Endothelial cell of umbilical vein (primary cell): ENCODE measurements around the gene HDAC9. TPM values are rescaled to one million over a fixed set of nuclear protein-coding genes. Genes with fewer than 3 reads are reported as not detected.

ENCODE experiments used
- BruUV-seq: library from RNA; stranded (reverse); fragments of 400-500 nt; replicated peaks from 2 replicates; lab custom pipeline; 2021; lab: Mats Ljungman, UMichigan
- CTCF ChIA-PET: fragments of 300-600, 350-600 bp; sonication (Branson Sonifier 250); formaldehyde crosslinking; loops from one replicate; lab custom pipeline; 2021; ENCODE audit warnings: antibody characterized with exemption, inconsistent platforms; lab: Charles Lee
- POLR2A ChIA-PET: fragments of 300-600, 350-600 bp; sonication (Branson Sonifier 250); formaldehyde crosslinking; loops from one replicate; lab custom pipeline; 2021; ENCODE audit warnings: antibody characterized with exemption, inconsistent platforms; lab: Charles Lee
- DNase-seq: peaks from one replicate; pipeline ENCODE4 v3.0.0-alpha.2; 2011; ENCODE audit warnings: low read depth, low spot score
- FAIRE-seq: peaks from 2 replicates; lab custom pipeline; 2011; peaks lifted over from hg19 to GRCh38; lab: Jason Lieb, UNC
- H2AFZ ChIP-seq: 2 replicates; pipeline ENCODE4 v1.6.0; 2012; ENCODE audit warnings: low read depth, low read length, control low read depth, inconsistent platforms
- H3K27ac ChIP-seq: 2 replicates; pipeline ENCODE4 v1.5.1; 2011; ENCODE audit warnings: low read depth, mild to moderate bottlenecking, control low read depth, low read length, moderate library complexity; ENCODE audit not compliant: insufficient read depth
- H3K27me3 ChIP-seq, 2 experiments: 2 replicates each; pipeline versions ENCODE4 v1.6.0 to v1.6.1; 2011; ENCODE audit warnings: low read length in 2 of 2, mixed read lengths in 1 of 2; ENCODE audit not compliant: control insufficient read depth in 2 of 2, insufficient read depth in 2 of 2
- H3K36me3 ChIP-seq, 2 experiments: 2 replicates in 1 of 2; 3 replicates in 1 of 2; pipeline ENCODE4 v1.5.1; 2011; ENCODE audit warnings: low read length in 2 of 2, mild to moderate bottlenecking in 1 of 2, moderate library complexity in 1 of 2; ENCODE audit not compliant: control insufficient read depth in 2 of 2, insufficient read depth in 2 of 2; ENCODE audit errors: extremely low read depth in 1 of 2
- H3K4me1 ChIP-seq: 3 replicates; pipeline ENCODE4 v1.5.1; 2011; ENCODE audit warnings: mild to moderate bottlenecking, low read length; ENCODE audit not compliant: control insufficient read depth, insufficient read depth; ENCODE audit errors: extremely low read depth
- H3K4me2 ChIP-seq: 2 replicates; pipeline ENCODE4 v1.6.1; 2011; ENCODE audit warnings: low read length, control low read depth, mixed read lengths; ENCODE audit not compliant: insufficient read depth
- H3K4me3 ChIP-seq, 3 experiments: fragments of 200-600 bp in 1 of 3; sonication (generic), shearing (Covaris generic) in 1 of 3; replicated peaks in 1 of 3; 2 replicates each; pipeline ENCODE4 v1.5.1; 2011 to 2016; ENCODE audit warnings: control low read depth in 3 of 3, low read length in 3 of 3, mild to moderate bottlenecking in 2 of 3, inconsistent platforms in 1 of 3, low read depth in 1 of 3, moderate library complexity in 1 of 3; ENCODE audit not compliant: insufficient read depth in 1 of 3
- H3K79me2 ChIP-seq: 2 replicates; pipeline ENCODE4 v1.6.0; 2012; ENCODE audit warnings: low read length, inconsistent platforms; ENCODE audit not compliant: control insufficient read depth, insufficient read depth
- H3K9ac ChIP-seq: replicated peaks from 2 replicates; pipeline ENCODE3; 2011; ENCODE audit warnings: low read length, control low read depth; ENCODE audit not compliant: insufficient read depth; ENCODE audit errors: extremely low read depth
- H3K9me1 ChIP-seq: replicated peaks from 3 replicates; pipeline ENCODE4 v1.6.0; 2011; ENCODE audit warnings: mild to moderate bottlenecking, low read length; ENCODE audit not compliant: control insufficient read depth, insufficient read depth; ENCODE audit errors: extremely low read depth
- H3K9me3 ChIP-seq: replicated peaks from 2 replicates; pipeline ENCODE4 v1.5.1; 2012; ENCODE audit warnings: low read length, inconsistent platforms; ENCODE audit not compliant: control insufficient read depth, insufficient read depth
- H4K20me1 ChIP-seq: replicated peaks from 2 replicates; pipeline ENCODE3; 2011; ENCODE audit warnings: mild to moderate bottlenecking, low read length; ENCODE audit not compliant: control insufficient read depth, insufficient read depth; ENCODE audit errors: extremely low read depth
- EZH2 ChIP-seq: IDR thresholded peaks from 2 replicates; pipeline ENCODE4 v1.6.1; 2012; ENCODE audit warnings: borderline replicate concordance, low read depth, mild to moderate bottlenecking, moderate library complexity, low read length, inconsistent platforms; ENCODE audit not compliant: severe bottlenecking
- FOS ChIP-seq: IDR thresholded peaks from 2 replicates; pipeline ENCODE4 v1.6.1; 2011; ENCODE audit warnings: mild to moderate bottlenecking, low read length, moderate library complexity, borderline replicate concordance; ENCODE audit not compliant: insufficient read depth
- GATA2 ChIP-seq: IDR thresholded peaks from 2 replicates; pipeline ENCODE4 v1.7.0; 2011; ENCODE audit warnings: low read depth, mild to moderate bottlenecking, moderate library complexity, mixed read lengths, low read length; ENCODE audit not compliant: insufficient read length, insufficient read depth
- JUN ChIP-seq: IDR thresholded peaks from 2 replicates; pipeline ENCODE4 v1.6.1; 2011; ENCODE audit warnings: borderline replicate concordance, low read depth; ENCODE audit not compliant: insufficient read length, insufficient read depth
- MYC ChIP-seq: IDR thresholded peaks from one replicate; pipeline ENCODE4 v1.6.1; 2011; ENCODE audit warnings: mild to moderate bottlenecking, low read depth, low read length
- POLR2A ChIP-seq: IDR thresholded peaks from 2 replicates; pipeline ENCODE4 v1.6.1; 2012; ENCODE audit warnings: low read depth, mild to moderate bottlenecking, control low read depth, low read length
- POLR2AphosphoS5 ChIP-seq: IDR thresholded peaks from 2 replicates; pipeline ENCODE4 v1.6.1; 2012; ENCODE audit warnings: low read depth, mild to moderate bottlenecking, control low read depth, low read length, moderate library complexity; ENCODE audit not compliant: insufficient read depth
- dilution Hi-C: fragments of 300-500 bp; cut with MboI; formaldehyde crosslinking; loops from one replicate; pipeline ENCODE4 v1.15.0; 2019; ENCODE audit warnings: low sequenced_read_pairs; ENCODE audit not compliant: extremely low pct_ligation_motif_present
- intact Hi-C: fragments of 100-400 bp; cut with micrococcal nuclease; formaldehyde crosslinking; loops from one replicate; pipeline ENCODE4 v1.10.0; 2022
- polyA plus RNA-seq, 4 experiments: library from polyadenylated mRNA; depleted of rRNA in 3 of 4; stranded (reverse) in 3 of 4; unstranded in 1 of 4; fragments of >200 nt; gene quantifications; 2 replicates each; pipeline versions ENCODE4 v1.2.1 to v1.2.3, GENCODE V29; 2011 to 2012; ENCODE audit warnings: missing spikeins in 1 of 4
- total RNA-seq: library from RNA; stranded (reverse); gene quantifications from 2 replicates; pipeline ENCODE4 v1.2.3, GENCODE V29; 2021
- TF ChIP-seq, protein P1 (sequence below): IDR thresholded peaks from 2 replicates; pipeline ENCODE4 v1.6.1; 2011; ENCODE audit not compliant: insufficient read depth, insufficient read length

The HDAC9 gene
- total and polyA plus RNA-seq, 2 donors (not counting 3 experiments of a cell fraction or from before 2014, with no cell fraction given) = 1.8 to 11.6 TPM

GRCh38 chr7:18906901-18907300 is 411.4 kb downstream of the HDAC9 start:
- Histone ChIP-seq H2AFZ (no peak overlapping the region), H3K9ac (no peak overlapping the region), H3K4me1 (no peaks in the 10 kb centered on the region), H3K36me3 (no peaks in the 10 kb centered on the region), H3K79me2 (no peaks in the 10 kb centered on the region), H4K20me1 (no peaks in the 10 kb centered on the region), H3K9me1 (no peaks in the 10 kb centered on the region), H3K9me3 (no peaks in the 10 kb centered on the region), H3K27ac (no peak overlapping the region), H3K27me3 (no peaks in the 10 kb centered on the region), H3K4me3 (no peak overlapping the region), H3K4me2 (no peak overlapping the region)
- TF ChIP-seq POLR2A = no peak
- TF ChIP-seq, protein P1, sequence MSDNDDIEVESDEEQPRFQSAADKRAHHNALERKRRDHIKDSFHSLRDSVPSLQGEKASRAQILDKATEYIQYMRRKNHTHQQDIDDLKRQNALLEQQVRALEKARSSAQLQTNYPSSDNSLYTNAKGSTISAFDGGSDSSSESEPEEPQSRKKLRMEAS = no peak
- no peak for TF ChIP-seq MYC
- no peak for TF ChIP-seq JUN
- no peak for TF ChIP-seq FOS
- TF ChIP-seq GATA2 = no peak
- TF ChIP-seq EZH2 = no peak
- no peak for TF ChIP-seq POLR2AphosphoS5
- intact Hi-C loops (no loop called here), dilution Hi-C loops (no loop called here)
- ChIA-PET POLR2A (no interaction called here), CTCF (interaction anchor here (0.8 to 1.7 kb wide), 4 partner anchors 11 to 585 kb away, joined by 3 to 7 read pairs (median 4); no protein-coding TSS in a partner anchor)
- BruUV-seq = no TSS peak
- DNase-seq (no peak), FAIRE-seq (no peak)

DNA sequence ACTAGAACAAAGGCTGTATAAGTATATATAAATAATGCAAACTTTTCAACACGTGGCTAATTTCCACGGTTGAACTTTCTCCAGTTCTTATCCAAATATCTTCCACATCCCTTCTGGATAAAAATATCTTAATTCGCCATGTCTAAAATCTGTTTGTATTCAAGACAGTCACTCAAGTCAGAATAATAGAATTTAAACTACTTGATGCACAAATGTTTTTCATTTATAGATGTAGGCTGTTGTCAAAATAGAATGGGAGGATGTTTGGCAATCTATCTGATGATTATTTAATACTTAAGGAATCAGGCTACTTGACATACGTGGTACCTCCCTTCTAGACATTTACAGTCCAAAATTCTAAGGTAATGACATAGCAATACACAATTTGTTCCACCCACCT is 417.6 kb downstream of the HDAC9 start:
- ChIA-PET CTCF (no interaction called here), POLR2A (no interaction called here)
- no peak overlapping the region for H3K9ac ChIP-seq
- intact Hi-C loops (no loop called here), dilution Hi-C loops (no loop called here)
- no peak overlapping the region for H2AFZ ChIP-seq
- BruUV-seq = no TSS peak
- DNase-seq (no peak), FAIRE-seq (no peak)
- no peak overlapping the region for H3K4me3 ChIP-seq
- no peaks in the 10 kb centered on the region for H3K9me3 ChIP-seq
- H3K27ac ChIP-seq = no peak overlapping the region
- H3K4me1 ChIP-seq = no peaks in the 10 kb centered on the region
- H3K27me3 ChIP-seq = no peaks in the 10 kb centered on the region
- no peak overlapping the region for H3K4me2 ChIP-seq
- no peaks in the 10 kb centered on the region for H3K79me2 ChIP-seq
- H3K36me3 ChIP-seq = no peaks in the 10 kb centered on the region
- TF ChIP-seq JUN = no peak
- TF ChIP-seq POLR2A = no peak
- no peaks in the 10 kb centered on the region for H4K20me1 ChIP-seq
- H3K9me1 ChIP-seq = no peaks in the 10 kb centered on the region
